ENCODE data around the gene ZP3. TPM values are rescaled to one million over a fixed set of nuclear protein-coding genes. Genes with fewer than 3 reads are reported as not detected.

ZP3 gene
- polyA plus RNA-seq, 1 donor from 2014 or later, result not detected

GRCh38 chr7:76403780-76404494 is 20.8 kb upstream of the ZP3 start:
- H3K79me2 ChIP-seq (replicated peaks; ENCODE audit: insufficient read depth, low read length), result no peaks in the 10 kb centered on the region
- H3K27me3 ChIP-seq (ENCODE audit: insufficient read depth, low read depth, low read length), result no peaks in the 10 kb centered on the region
- no peaks in the 10 kb centered on the region for H3K36me3 ChIP-seq (ENCODE audit: insufficient read depth, low read length)
- no peaks in the 10 kb centered on the region for H4K20me1 ChIP-seq (ENCODE audit: insufficient read depth)
- H3K9me3 ChIP-seq (ENCODE audit: low read length), result no peaks in the 10 kb centered on the region
- no peak for TF ChIP-seq EP300 (conservative IDR thresholded peaks at IDR 0.05; ENCODE audit: poor library complexity, severe bottlenecking)
- no peak for TF ChIP-seq EZH2 (IDR thresholded peaks at IDR 0.05; ENCODE audit: borderline replicate concordance, insufficient read depth, low read length, poor library complexity, severe bottlenecking)
- H3K4me3 ChIP-seq (ENCODE audit: low read length), result no peak overlapping the region
- H3K9ac ChIP-seq (ENCODE audit: low read length), result no peak overlapping the region
- no peak overlapping the region for H3K27ac ChIP-seq (ENCODE audit: low read length)
- H3K4me2 ChIP-seq (ENCODE audit: low read length), result no peak overlapping the region
- no peaks in the 10 kb centered on the region for H3F3A ChIP-seq (ENCODE audit: insufficient read depth, low read length, poor library complexity, severe bottlenecking)
- no peak overlapping the region for H2AFZ ChIP-seq (ENCODE audit: low read depth, low read length)
- H3K9me2 ChIP-seq (ENCODE audit: insufficient read depth, low read length), result no peaks in the 10 kb centered on the region

GRCh38 chr7:76405738-76406137 is 19.0 kb upstream of the ZP3 start:
- H4K20me1 ChIP-seq (ENCODE audit: insufficient read depth), result no peaks in the 10 kb centered on the region
- no peaks in the 10 kb centered on the region for H3K9me2 ChIP-seq (ENCODE audit: insufficient read depth, low read length)
- no peaks in the 10 kb centered on the region for H3K27me3 ChIP-seq (ENCODE audit: insufficient read depth, low read depth, low read length)
- H3K79me2 ChIP-seq (replicated peaks; ENCODE audit: insufficient read depth, low read length), result no peaks in the 10 kb centered on the region
- no peak overlapping the region for H3K4me2 ChIP-seq (ENCODE audit: low read length)
- H3K9me3 ChIP-seq (ENCODE audit: low read length), result no peaks in the 10 kb centered on the region
- H3K27ac ChIP-seq (ENCODE audit: low read length), result no peak overlapping the region
- no peak overlapping the region for H2AFZ ChIP-seq (ENCODE audit: low read depth, low read length)
- no peak overlapping the region for H3K4me3 ChIP-seq (ENCODE audit: low read length)
- H3K36me3 ChIP-seq (ENCODE audit: insufficient read depth, low read length), result no peaks in the 10 kb centered on the region
- H3F3A ChIP-seq (ENCODE audit: insufficient read depth, low read length, poor library complexity, severe bottlenecking), result no peaks in the 10 kb centered on the region
- H3K9ac ChIP-seq (ENCODE audit: low read length), result no peak overlapping the region
- TF ChIP-seq EZH2 (IDR thresholded peaks at IDR 0.05; ENCODE audit: borderline replicate concordance, insufficient read depth, low read length, poor library complexity, severe bottlenecking), result no peak
- TF ChIP-seq TAF1 (IDR thresholded peaks at IDR 0.05; ENCODE audit: low read depth), result no peak
- TF ChIP-seq MXI1 (conservative IDR thresholded peaks at IDR 0.05; ENCODE audit: poor library complexity, severe bottlenecking), result no peak
- TF ChIP-seq POLR2AphosphoS5 (IDR thresholded peaks at IDR 0.05), result no peak
- TF ChIP-seq REST (IDR thresholded peaks at IDR 0.05; ENCODE audit: borderline replicate concordance), result no peak
- TF ChIP-seq SMC3 (conservative IDR thresholded peaks at IDR 0.05; ENCODE audit: poor library complexity), result no peak
- no peak for TF ChIP-seq EP300 (conservative IDR thresholded peaks at IDR 0.05; ENCODE audit: poor library complexity, severe bottlenecking)

GRCh38 chr7:76407718-76408117 is 17.0 kb upstream of the ZP3 start:
- H3K27ac ChIP-seq (ENCODE audit: low read length), result no peak overlapping the region
- H2AFZ ChIP-seq (ENCODE audit: low read depth, low read length), result no peak overlapping the region
- H3K27me3 ChIP-seq (ENCODE audit: insufficient read depth, low read depth, low read length), result no peaks in the 10 kb centered on the region
- no peak overlapping the region for H3K4me3 ChIP-seq (ENCODE audit: low read length)
- no peaks in the 10 kb centered on the region for H4K20me1 ChIP-seq (ENCODE audit: insufficient read depth)
- H3K9me2 ChIP-seq (ENCODE audit: insufficient read depth, low read length), result no peaks in the 10 kb centered on the region
- no peaks in the 10 kb centered on the region for H3K9me3 ChIP-seq (ENCODE audit: low read length)
- no peaks in the 10 kb centered on the region for H3K79me2 ChIP-seq (replicated peaks; ENCODE audit: insufficient read depth, low read length)
- H3K4me2 ChIP-seq (ENCODE audit: low read length), result no peak overlapping the region
- no peak overlapping the region for H3K9ac ChIP-seq (ENCODE audit: low read length)
- no peak for TF ChIP-seq RAD21 (conservative IDR thresholded peaks at IDR 0.05)
- no peak for TF ChIP-seq SMC3 (conservative IDR thresholded peaks at IDR 0.05; ENCODE audit: poor library complexity)
- no peak for TF ChIP-seq EP300 (conservative IDR thresholded peaks at IDR 0.05; ENCODE audit: poor library complexity, severe bottlenecking)
- no peak for TF ChIP-seq POLR2AphosphoS5 (IDR thresholded peaks at IDR 0.05)
- TF ChIP-seq REST (IDR thresholded peaks at IDR 0.05; ENCODE audit: borderline replicate concordance), result no peak
- no peak for TF ChIP-seq CTCF (IDR thresholded peaks at IDR 0.05; ENCODE audit: poor library complexity, severe bottlenecking)
- no peak for TF ChIP-seq EZH2 (IDR thresholded peaks at IDR 0.05; ENCODE audit: borderline replicate concordance, insufficient read depth, low read length, poor library complexity, severe bottlenecking)
- TF ChIP-seq MXI1 (conservative IDR thresholded peaks at IDR 0.05; ENCODE audit: poor library complexity, severe bottlenecking), result no peak
- TF ChIP-seq TAF1 (IDR thresholded peaks at IDR 0.05; ENCODE audit: low read depth), result no peak
- no peaks in the 10 kb centered on the region for H3K36me3 ChIP-seq (ENCODE audit: insufficient read depth, low read length)
- no peaks in the 10 kb centered on the region for H3F3A ChIP-seq (ENCODE audit: insufficient read depth, low read length, poor library complexity, severe bottlenecking)

All from neural cell (in vitro differentiated cells).